Measurements from ENCODE around the gene ZNF837. TPM values are rescaled to one million over a fixed set of nuclear protein-coding genes. Genes with fewer than 3 reads are reported as not detected.
"Not testable (repeated sequence)": the region's sequence is repeated elsewhere in the genome, so short reads cannot be mapped to it uniquely, and the experiment has no call there.

The ZNF837 gene
- total RNA-seq, 1 experiment from 2014 or later, result 5.0 TPM

GRCh38 chr19:58351558-58351878, 29.3 kb downstream of the ZNF837 start:
- no peak for DNase-seq (ENCODE audit: low read depth)

- DNase-seq (ENCODE audit: low read depth), result no peak
Measured at GRCh38 chr19:58350871-58351557, 29.8 kb downstream of the ZNF837 start.

GRCh38 chr19:58350001-58350861, 30.6 kb downstream of the ZNF837 start:
- no peak for DNase-seq (ENCODE audit: low read depth)

GRCh38 chr19:58349590-58349989, 31.2 kb downstream of the ZNF837 start:
- no peak for DNase-seq (ENCODE audit: low read depth)

- not testable (repeated sequence) for DNase-seq (ENCODE audit: low read depth)
Measured at GRCh38 chr19:58348080-58348479, 32.8 kb downstream of the ZNF837 start.

GRCh38 chr19:58346961-58347929, 33.6 kb downstream of the ZNF837 start:
- peak; percentile 86 for DNase-seq (ENCODE audit: low read depth)

GRCh38 chr19:58345558-58345957, 35.3 kb downstream of the ZNF837 start:
- no peak for DNase-seq (ENCODE audit: low read depth)

GRCh38 chr19:58338825-58339558, 41.8 kb downstream of the ZNF837 start:
- no peak for DNase-seq (ENCODE audit: low read depth)

- DNase-seq (ENCODE audit: low read depth), result no peak
Measured at GRCh38 chr19:58338336-58338735, 42.5 kb downstream of the ZNF837 start.

GRCh38 chr19:58336820-58337219, 44.0 kb downstream of the ZNF837 start:
- no peak for DNase-seq (ENCODE audit: low read depth)

- DNase-seq (ENCODE audit: low read depth), result no peak
Measured at GRCh38 chr19:58336216-58336615, 44.6 kb downstream of the ZNF837 start.

- no peak for DNase-seq (ENCODE audit: low read depth)
Measured at GRCh38 chr19:58335630-58336029, 45.2 kb downstream of the ZNF837 start.

GRCh38 chr19:58334691-58335249, 46.1 kb downstream of the ZNF837 start:
- DNase-seq (ENCODE audit: low read depth), result no peak

GRCh38 chr19:58332697-58333096, 48.1 kb downstream of the ZNF837 start:
- DNase-seq (ENCODE audit: low read depth), result no peak

GRCh38 chr19:58330458-58330857, 50.4 kb downstream of the ZNF837 start:
- DNase-seq (ENCODE audit: low read depth), result peak; percentile 72

GRCh38 chr19:58328999-58329398, 51.8 kb downstream of the ZNF837 start:
- DNase-seq (ENCODE audit: low read depth), result no peak

GRCh38 chr19:58326914-58327726, 53.7 kb downstream of the ZNF837 start, which contains the start of gene ZSCAN22:
Gene ZSCAN22, plus strand, starts transcription at chr19:58326994. Its CDS starts 7,809 bp downstream, at chr19:58334803.
- DNase-seq (ENCODE audit: low read depth), result peak; percentile 98

GRCh38 chr19:58326501-58326913, 54.3 kb downstream of the ZNF837 start:
- DNase-seq (ENCODE audit: low read depth), result no peak

GRCh38 chr19:58325311-58326022, 55.4 kb downstream of the ZNF837 start:
- DNase-seq (ENCODE audit: low read depth), result peak; percentile 42

All from Daoy (cell line).